Skeletal muscle cell (primary cell): ENCODE data around the gene ZSCAN32.

Experiments used
- DNase-seq: peaks from one replicate; pipeline ENCODE4 v3.0.0-alpha.2; 2010; ENCODE audit warnings: low read depth
- H3K4me3 ChIP-seq: 2 replicates; pipeline ENCODE4 v1.5.1; 2011; ENCODE audit warnings: low read depth, mild to moderate bottlenecking, control low read depth, low read length, moderate library complexity

ZSCAN32 gene

DNA sequence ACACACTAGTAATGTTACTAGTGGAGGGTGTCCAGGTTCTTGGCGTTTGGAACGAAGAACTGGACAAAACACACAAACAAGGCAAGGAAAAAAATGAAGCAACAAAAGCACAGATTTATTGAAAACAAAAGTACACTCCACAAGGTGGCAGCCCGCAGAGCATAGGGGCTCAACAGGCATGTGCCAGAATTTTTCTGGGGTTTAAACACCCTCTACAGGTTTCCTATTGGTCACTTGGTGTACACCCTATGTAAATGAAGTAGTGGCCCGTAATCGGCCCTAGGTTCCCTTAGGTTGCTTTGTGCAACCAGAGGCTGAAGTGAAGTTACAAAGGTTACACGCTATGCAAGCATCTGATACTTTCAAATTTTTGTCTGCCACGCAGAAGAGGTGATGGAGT is 37.0 kb downstream of the ZSCAN32 start:
- no peak overlapping the region for H3K4me3 ChIP-seq
- DNase-seq: no peak

DNA sequence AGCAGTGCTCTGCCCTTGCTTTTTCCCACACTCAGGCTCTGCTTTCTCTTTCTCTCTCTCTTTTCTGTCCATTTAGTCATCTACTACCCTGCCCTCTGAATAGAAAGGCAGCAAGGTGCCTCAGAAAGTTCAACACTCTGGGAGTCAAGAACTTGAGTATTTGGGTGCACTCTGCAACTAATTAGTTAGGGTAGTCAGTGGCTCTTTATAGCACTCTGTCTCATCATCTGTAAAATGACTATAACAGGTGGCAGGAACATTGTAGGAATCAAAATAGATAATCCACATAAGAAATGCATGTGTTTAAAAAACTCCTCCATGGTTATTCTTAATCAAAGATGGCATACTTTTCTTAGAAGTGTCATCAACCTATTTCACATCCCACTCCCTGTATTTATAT is 37.9 kb downstream of the ZSCAN32 start:
- H3K4me3 ChIP-seq: no peak overlapping the region
- no peak for DNase-seq

DNA sequence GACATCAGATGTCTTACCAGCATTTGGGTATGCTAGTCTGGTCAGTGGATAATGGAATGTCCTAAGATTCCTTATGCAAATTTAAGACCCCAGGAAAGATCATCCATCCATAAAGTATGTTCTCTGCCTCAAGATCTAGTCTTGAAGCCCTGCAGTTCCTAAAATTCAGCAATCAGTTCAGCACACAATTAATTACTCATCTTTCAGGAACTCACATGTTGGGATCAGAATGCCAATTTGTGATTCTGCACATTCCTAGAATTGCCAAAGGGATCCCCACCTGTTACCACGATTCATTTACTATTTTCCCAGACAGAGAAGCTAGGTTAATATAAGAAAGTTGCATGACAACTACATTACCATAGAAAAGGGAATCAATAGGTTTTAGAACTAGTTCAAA is 41.9 kb downstream of the ZSCAN32 start:
- no peak overlapping the region for H3K4me3 ChIP-seq
- no peak for DNase-seq

DNA sequence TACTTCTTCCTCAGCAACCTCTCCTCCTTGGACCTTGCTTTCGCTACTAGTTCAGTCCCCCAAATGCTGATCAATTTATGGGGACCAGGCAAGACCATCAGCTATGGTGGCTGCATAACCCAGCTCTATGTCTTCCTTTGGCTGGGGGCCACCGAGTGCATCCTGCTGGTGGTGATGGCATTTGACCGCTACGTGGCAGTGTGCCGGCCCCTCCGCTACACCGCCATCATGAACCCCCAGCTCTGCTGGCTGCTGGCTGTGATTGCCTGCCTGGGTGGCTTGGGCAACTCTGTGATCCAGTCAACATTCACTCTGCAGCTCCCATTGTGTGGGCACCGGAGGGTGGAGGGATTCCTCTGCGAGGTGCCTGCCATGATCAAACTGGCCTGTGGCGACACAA is 44.7 kb downstream of the ZSCAN32 start:
- H3K4me3 ChIP-seq: no peak overlapping the region
- no peak for DNase-seq

DNA sequence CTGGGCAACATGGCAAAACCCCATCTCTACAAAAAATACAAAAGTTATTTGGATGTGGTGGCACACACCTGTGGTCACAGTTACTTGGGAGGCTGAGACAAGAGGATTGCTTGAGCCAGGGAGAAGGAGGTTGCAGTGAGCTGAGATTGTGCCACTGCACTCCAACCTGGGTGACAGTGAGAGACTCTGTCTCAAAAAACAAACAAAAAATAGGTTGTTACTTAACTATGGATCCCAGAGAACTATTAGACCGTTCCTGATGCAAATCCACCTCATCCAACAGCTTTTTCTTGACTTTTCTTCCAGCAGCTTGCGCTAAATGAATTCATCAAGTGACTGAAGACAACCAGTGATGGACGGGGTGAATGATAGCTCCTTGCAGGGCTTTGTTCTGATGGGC is 45.2 kb downstream of the ZSCAN32 start, which contains the start of gene OR2C1:
Gene OR2C1, plus strand, starts transcription at position 301 of the 400 bp plus-strand sequence. Its CDS starts 52 bp downstream, at position 353.
- no peak for DNase-seq
- H3K4me3 ChIP-seq: no peak within 1 kb of the TSS

DNA sequence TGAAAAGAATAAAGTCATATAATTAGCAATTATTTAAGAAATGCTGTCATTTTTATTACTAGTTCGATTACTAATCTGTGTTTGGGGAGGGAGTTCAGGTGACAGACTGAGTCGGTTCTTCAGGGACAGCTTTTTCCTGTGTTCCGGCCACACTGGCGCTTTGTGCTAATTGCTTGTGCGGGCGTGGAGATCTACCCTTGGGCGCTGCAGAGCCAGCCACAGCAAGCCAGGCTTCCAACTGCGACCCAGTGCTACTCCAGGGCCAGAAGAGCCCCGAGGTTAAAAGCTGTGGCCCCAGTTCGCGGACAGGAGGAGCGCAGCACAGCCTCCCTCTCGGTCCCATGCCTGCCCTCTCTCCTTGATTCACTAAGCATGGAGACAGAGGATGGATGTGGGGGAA is 51.6 kb downstream of the ZSCAN32 start:
- no peak overlapping the region for H3K4me3 ChIP-seq
- DNase-seq: no peak

DNA sequence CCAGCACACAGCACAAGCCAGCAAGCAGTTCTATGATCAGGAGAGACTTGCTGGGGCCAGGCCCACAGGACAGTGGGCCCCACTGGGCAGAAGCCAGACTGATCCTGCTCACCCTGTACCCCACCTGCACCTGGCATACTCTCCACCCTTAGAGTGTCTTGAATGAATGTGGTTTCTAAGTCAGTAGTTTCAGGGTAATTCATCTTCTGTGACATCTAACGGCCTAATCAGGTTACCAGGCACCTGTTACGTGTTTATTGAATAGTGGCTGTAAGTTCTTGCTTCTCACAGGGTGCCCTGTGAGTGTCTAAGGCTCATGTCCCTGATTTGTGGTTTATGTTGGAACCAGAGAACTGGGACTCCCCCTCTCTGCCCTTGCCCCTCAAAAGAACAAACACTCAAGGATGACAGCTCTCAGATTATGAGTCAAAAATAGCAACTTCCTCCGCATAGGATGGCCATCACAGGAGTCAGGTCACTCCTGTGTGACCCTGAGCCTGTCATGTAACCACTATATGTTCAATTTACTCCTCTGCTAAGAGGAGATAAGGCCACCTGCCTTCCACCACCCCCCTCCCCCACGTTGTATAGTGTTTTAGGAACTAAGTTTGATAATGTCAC is 52.1 kb downstream of the ZSCAN32 start:
- H3K4me3 ChIP-seq: no peak overlapping the region
- no peak for DNase-seq

DNA sequence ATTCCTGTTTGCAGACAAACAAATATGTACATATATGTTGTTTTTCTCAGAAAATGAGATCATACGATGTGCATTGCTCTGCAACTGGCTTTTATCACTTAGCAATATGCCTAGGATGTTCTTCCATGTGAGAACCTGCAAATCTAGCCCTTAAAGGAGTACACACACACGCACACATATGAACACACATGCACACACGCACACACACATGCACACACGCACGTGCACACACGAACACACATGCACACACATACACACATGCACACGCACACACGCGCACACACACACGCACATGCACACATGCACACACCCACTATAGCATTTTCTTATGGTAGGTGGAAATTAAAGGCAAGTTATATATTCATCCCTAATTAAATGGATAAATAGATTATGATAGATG is 53.2 kb downstream of the ZSCAN32 start:
- DNase-seq: no peak
- H3K4me3 ChIP-seq: no peak overlapping the region

DNA sequence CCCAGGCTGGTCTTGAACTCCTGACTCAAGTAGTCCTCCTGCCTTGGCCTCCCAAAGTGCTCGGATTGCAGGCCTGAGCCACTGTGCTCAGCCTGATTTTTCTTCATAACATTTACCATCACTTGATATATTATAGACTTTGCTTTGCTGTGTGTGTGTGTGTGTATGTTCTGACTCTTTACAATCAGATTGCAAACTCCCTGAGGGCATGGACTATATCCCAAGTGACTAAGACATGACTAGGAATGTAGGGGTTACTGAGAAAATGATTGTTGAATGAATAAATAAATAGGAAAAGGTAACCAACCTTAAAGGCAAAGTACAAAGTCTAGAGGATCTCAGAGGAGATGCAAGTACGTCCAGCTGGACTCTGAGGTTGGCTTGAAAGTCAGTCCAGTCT is 54.8 kb downstream of the ZSCAN32 start:
- no peak for DNase-seq
- no peak overlapping the region for H3K4me3 ChIP-seq
